DMS153 (cell line): ENCODE measurements around the gene RBM11.

Source experiments
- DNase-seq: peaks from one replicate; lab custom pipeline; 2025; lab: John Stamatoyannopoulos, UW

The RBM11 gene, protein sequence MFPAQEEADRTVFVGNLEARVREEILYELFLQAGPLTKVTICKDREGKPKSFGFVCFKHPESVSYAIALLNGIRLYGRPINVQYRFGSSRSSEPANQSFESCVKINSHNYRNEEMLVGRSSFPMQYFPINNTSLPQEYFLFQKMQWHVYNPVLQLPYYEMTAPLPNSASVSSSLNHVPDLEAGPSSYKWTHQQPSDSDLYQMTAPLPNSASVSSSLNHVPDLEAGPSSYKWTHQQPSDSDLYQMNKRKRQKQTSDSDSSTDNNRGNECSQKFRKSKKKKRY

DNA sequence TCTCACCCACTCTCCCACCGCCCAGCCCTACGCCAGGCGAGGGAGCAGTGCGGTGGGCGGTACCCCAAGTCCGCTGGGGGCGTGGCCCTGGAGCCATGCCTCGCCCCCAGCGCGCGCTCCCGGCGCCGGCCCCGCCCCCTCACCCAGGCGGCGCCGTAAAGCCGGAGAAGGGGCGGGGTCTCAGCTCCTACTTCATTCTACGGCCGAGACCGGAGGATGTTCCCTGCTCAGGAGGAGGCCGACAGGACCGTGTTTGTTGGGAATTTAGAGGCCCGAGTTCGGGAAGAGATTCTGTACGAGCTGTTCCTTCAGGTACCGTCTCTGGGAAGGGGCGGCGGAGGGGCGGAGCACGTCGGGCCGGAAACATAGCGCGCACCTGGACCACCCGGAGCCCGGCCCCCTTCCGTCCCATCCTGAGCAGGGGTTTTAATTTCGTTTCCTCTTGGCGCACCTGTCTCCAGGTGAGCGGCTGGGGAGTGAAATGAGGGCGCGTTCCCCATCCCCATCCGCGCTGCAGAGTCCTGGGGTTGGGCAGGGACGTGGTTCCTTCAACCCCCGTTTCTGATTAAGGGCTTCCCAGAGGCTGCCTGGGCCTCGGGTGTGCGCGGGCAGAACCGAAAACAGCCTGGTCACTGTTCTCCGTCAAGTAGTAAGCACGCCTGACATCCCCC lies at the start of gene RBM11:
RBM11 (plus strand) TSS at position 187 of the 671 bp plus-strand sequence; CDS start at position 217, 30 bp downstream.
- DNase-seq, result peak; percentile 45

DNA sequence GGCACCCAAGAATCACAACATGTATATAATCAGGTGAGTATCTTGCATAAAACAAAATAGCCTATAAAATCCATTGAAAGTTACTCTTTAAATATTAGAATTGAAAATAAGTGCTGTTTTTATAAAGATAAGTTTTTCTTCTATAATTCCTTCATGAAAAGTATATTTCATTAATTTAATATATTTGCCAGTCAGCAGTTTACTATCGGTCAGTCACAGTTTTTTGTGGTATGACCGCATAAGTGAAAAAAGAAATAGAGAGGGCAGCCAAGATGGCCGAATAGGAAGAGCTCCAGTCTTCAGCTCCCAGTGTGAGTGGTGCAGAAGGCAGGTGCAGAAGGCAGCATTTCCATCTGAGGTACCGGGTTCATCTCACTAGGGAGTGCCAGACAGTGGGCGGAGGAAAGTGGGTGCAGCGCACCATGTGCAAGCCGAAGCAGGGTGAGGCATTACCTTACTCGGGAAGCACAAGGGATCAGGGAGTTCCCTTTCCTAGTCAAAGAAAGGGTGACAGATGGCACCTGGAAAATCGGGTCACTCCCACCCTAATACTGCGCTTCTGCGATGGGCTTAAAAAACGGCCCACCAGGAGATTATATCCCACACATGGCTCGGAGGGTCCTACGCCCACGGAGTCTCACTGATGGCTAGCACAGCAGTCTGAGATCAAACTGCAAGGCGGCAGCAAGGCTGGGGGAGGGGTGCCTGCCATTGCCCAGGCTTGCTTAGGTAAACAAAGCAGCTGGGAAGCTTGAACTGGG lies 49.3 kb upstream of the RBM11 start:
- peak; percentile 19 for DNase-seq

GRCh38 chr21:14206222-14206621 lies 9.7 kb upstream of the RBM11 start:
- no peak for DNase-seq

DNA sequence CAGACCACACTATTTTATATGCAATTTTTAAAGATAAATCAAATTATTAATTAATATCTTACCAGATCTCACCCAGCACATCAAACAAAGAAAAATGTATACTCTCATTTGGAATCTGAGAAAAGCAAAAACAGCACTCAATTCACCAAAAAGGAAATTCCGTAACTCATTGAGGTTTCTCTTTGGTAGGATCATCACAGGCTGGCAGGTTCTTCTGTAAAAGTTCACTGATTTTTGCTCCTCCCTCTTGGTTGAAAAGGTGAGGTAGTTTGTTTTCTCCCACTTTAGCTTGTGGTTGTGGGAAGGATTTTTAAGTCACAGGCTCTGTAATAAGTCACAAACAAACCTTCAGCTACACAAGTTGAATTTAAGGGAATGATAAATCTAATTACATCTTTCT lies 5.2 kb upstream of the RBM11 start, which contains the start of gene LIPI:
LIPI (minus strand) TSS at position 218 of the 400 bp plus-strand sequence; CDS start at position 108, 110 bp downstream.
- no peak for DNase-seq

- no peak for DNase-seq
Measured at GRCh38 chr21:14213164-14213563, 2.8 kb upstream of the RBM11 start.

DNA sequence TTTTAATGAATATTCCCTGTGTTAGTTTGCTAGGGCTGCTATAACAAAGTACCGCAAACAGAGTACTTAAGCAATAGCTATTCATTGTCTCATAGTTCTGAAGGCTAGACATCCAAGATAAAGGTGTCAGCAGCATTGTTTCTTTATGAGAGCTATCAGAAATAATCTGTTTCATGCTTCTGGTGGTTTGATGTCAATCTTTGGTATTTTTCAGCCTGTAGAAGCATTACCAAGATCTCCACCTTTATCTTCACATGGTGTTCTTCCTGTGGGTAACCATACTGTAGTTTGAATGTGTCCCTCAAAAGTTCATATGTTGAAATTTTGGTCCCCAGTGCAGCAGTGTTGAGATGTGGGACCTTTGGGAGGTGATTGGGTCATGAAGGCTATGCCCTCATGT lies 7.4 kb downstream of the RBM11 start:
- no peak for DNase-seq

DNA sequence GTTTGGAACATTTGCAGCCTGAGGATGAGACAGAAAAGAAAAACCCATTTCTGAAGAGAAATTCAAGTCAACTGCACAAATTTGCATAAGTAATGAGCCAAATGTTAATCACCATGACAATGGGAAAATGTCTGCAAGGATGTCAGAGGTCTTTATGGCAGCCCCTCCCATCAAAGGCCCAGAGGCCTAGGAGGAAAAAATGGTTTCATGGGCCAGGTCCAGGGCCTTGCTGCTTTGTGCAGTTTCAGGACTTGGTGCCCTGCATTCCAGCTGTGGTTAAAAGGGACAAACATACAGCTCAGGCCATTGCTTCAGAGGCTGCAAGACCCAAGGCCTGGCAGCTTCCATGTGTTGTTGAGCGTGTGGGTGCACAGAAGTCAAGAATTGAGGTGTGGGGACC lies 13.4 kb downstream of the RBM11 start:
- DNase-seq, result no peak

GRCh38 chr21:14235101-14235500 lies 19.1 kb downstream of the RBM11 start:
- no peak for DNase-seq

DNA sequence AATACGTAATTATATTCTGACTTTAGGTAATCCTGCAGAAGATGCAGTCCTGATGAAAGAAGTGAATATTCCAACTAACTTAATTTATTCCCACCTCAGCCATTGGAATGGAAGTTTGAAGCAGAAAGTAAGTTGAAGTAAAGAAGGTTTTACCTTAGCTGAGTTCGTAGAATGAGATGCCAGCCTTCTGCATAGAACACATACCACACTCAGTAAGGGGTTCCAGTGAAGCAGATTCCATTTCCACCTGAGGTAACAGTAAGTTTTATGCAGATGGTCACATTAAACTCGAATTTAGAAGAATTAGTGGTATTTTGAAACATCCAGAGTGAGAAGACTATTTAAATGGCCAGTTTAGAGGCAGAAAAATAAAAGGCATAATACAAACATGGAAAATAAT lies 20.2 kb downstream of the RBM11 start:
- DNase-seq, result no peak

DNA sequence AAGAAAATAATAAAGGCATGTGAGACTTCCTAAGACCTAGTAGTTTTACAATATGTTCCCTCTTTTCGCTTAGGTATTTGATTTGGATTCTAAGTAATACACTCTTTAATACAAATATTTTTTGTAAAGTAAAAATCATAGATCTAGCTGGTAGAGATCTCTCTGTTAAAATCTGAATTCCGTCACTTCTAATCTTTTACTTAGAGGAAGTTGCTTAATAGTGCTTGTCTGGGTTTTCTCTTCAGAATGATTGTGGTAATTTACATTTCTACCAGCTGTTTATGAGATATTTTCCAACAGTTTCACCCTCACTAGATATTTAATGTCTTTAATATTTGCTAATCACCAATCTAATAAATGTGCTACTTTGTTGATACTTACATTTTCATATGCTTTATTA lies 23.3 kb downstream of the RBM11 start:
- no peak for DNase-seq

DNA sequence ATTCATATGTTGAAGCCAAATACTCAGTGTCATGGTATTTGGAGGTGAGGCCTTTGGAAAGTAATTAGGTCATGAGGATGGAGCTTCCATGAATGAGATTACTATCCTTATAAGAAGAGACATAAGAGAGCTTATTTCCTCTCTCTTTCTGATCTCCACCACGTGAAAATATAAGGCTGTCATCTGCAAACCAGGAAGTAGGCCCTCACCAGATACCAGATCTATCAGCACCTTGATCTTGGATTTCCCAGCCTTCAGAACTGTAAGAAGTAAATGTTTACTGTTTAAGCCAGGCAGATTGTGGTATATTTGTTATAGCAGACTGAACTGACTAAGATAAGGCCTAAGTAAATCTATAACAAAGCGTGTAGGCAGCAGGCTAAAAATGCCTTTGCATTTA lies 25.3 kb downstream of the RBM11 start:
- DNase-seq, result no peak

DNA sequence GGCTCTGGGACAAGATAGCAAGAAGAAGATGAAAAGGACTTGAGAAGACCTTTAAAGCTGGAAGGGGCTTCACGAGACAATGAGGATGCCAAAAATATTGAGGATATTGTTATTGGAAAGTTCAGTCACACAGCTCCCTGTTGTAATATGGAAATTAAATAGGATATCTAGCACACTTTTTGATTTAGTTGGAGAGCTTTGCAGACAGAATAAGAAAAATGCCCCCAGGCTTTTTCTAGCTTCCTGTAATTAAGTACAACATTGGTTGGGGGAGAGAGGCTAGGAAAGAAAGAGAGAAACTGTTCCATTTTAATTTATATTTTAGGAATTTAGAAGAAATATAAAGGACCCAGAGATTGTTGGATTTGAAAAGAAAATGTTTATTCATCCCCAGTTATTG lies 27.5 kb downstream of the RBM11 start:
- no peak for DNase-seq

DNA sequence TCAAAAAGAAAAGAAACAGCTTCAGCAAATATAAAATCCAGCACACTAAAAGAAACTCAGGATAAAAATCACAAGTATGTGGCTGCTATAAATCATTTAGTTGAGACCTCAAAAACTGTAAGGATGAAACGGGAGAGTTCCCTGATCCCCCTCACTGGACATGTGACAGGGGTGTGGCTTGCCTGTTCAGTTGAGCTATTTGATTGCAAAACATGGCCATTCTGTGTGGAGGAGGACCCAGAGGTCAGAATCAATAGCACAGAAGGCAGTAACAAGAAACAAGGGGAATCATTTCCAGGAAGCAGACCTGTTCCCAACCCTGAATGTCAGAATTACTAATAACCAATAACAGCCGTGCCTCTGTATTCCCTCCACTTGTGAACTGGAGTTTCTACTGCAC lies 27.9 kb downstream of the RBM11 start:
- no peak for DNase-seq

DNA sequence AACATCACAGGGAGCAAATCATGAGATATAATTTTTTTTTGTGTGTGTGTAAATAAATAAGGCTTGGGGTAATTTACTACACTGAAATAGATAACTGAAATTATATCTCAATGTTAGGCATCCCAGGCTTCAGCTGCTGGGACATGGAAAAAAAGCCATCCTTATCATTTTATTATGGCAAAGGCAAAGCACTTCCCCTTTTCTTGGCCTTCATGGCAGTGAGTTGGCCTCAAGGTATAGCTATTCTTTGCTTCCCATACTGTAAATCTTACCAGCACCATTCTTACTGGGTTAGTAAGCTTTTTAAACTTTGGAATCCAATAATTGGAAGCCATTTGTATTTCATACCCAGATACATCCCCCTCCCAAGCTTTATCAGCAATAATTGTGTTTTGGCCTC lies 29.0 kb downstream of the RBM11 start:
- no peak for DNase-seq

GRCh38 chr21:14245711-14246110 lies 29.8 kb downstream of the RBM11 start:
- no peak for DNase-seq

DNA sequence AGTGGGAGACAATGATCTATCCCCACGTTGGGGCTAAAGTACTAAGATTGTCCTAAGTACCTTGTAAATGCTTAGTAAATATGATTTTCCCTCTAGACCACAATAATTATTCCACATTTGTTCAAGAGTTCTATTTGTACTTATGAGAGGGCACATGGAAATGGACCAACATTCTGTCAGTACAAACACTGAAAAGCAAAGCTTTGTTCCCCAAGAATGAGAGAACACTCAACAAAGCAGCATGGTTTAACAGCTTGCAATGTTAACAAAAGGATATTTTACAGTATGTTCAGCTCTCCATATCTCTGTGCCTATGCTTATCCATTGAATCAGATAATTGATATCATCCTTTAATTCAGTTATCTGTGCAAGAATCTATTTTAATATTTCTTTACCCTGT lies 35.4 kb downstream of the RBM11 start:
- DNase-seq, result no peak

DNA sequence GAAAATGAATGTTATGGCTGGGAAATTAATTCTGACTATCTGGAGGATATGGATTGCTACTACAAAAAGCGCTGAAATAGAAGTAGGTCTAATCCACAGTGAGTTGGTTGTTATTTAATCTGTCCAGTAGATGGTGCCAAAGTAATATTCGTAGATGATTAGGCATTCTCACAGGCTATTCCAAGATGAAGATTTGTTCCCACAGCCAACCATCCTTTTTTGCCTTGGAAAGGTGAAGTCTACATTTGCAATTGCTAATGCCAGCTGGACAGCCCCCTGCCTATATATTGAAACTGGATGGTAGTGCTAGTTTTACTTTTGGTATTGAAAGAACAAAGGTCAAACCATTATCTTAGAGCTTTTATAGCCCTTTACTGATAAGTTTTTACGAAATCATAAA lies 43.8 kb downstream of the RBM11 start:
- DNase-seq, result no peak

DNA sequence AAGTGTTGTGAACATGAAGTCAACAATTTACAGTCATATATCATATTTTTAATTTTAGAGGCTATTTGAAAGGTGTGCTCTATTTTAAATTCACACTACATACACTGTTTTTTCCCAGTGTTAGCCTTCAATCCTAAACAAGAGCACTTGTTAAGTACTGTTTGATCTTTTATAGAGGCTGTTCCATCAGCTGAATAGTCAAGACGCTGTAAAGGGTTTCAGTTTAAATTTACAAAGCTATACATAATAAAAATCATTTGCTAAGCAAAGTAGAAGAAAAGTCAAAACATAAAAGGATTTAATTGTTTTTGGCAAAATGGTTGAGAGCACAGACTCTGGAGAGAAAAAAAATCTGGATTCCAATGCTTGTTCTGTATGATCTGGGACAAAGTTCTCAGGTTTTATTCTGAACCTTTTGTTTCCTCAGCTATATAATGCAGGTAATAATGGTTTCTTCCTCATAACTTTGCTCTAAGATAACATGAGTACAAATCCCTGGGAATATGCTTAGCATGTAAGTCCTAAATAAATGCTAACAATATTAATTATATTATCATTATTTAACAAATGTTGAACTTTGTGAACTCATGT lies 44.3 kb downstream of the RBM11 start:
- no peak for DNase-seq

GRCh38 chr21:14262039-14262438 lies 46.1 kb downstream of the RBM11 start:
- no peak for DNase-seq

DNA sequence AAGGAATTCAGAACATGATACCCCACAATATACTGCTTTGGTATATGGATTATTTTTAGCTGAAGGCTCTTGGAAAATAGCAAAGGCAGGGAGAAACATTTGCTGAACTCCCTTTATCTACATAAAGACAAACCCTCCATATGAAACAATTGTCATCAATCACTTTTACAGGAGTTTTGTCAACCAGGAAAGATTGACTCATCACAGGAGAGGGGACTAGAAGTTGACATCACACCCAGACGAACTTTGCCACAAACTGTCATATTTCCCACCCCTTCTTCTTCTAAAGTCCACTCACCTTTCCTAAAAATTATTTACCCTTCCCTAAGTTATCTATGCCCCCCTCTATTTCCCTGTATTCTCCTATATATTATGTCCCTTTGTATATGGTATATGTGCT lies 47.9 kb downstream of the RBM11 start:
- DNase-seq, result no peak

DNA sequence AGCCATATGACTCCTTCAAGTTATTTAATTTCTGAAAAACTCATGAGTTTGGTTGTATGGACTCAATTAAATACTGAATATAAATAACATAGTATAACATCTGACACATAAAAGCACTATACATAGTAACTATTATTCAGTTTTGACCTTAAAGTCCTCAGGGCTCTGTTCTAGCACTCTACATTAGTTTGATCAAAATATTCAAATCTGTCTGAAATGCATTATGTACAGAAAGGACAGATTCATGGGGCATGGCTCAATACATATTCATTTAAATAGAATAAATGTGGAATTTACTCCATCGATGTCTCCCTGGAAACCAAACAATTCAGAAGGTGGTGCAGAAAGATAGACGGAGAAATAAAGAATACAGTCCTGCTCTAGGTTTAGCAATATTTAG lies 49.1 kb downstream of the RBM11 start:
- no peak for DNase-seq

DNA sequence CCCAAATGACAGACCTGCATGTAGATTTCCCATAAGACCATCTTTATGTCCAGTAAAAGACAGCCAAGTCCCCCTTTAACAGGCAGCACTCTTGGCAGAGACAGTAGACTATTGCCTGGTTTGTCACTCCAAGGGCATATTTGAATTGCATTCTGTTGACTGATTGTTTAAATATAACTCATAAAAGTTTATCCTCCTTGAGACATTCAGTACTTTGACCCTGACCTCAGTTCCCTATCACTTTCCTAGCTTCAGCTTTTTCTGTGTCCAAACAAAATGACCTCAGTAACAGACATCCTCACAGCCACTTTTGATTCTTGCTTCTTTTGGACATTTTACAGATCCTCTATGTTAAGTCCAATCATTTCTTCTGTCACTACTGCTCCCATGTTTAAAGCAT lies 51.1 kb downstream of the RBM11 start:
- DNase-seq, result no peak

DNA sequence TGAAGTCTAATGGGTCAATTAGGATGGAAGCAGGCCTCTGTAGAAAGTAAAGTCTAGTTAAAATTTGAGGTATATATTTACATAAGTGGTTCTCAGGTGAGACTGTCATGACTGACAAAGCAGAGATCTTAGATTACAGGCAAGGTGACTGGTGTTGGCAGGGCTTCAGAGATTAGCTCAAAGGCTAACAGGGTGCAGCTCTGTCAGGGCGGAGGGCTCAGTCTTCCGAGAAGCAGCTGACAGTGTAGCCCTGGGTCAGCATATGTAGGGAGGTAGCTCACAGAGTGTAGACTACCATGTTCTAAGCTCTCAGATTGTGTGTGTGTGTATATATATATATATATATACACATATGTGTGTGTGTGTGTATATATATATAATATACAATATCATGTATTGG lies 54.7 kb downstream of the RBM11 start:
- DNase-seq, result no peak
